Measurements from ENCODE around the gene IMMT. TPM values are rescaled to one million over a fixed set of nuclear protein-coding genes. Genes with fewer than 3 reads are reported as not detected.

IMMT gene
- total RNA-seq, 1 experiment from 2014 or later: 88.7 TPM

GRCh38 chr2:86107031-86107430 is 88.2 kb downstream of the IMMT start:
- intact Hi-C loops (cut with micrococcal nuclease; ENCODE audit: unreplicated experiment): no loop called here
- Mint-ChIP-seq H3K4me1 (ENCODE audit: low read depth, unreplicated experiment) (peaks cover 42% of the 10 kb centered on the region), H3K4me3 (ENCODE audit: low read depth, unreplicated experiment) (peak overlapping the region; percentile 83), H3K27ac (ENCODE audit: unreplicated experiment) (peak overlapping the region; percentile 95), H3K27me3 (ENCODE audit: unreplicated experiment) (no peaks in the 10 kb centered on the region), H3K9me3 (ENCODE audit: low read depth, unreplicated experiment) (no peaks in the 10 kb centered on the region), H3K36me3 (ENCODE audit: insufficient read depth, unreplicated experiment) (peaks cover 81% of the 10 kb centered on the region)
- CTCF ChIA-PET: interaction anchor here (1.6 kb wide), 1 partner anchor 280 kb away, joined by 9 read pairs; no protein-coding TSS in a partner anchor
- no peak for DNase-seq
- TF ChIP-seq CTCF (IDR thresholded peaks at IDR 0.05; ENCODE audit: unreplicated experiment): no peak
- BruUV-seq (replicated peaks): TSS peak; percentile 64

GRCh38 chr2:86105969-86106945 is 89.0 kb downstream of the IMMT start, which contains the start of gene PTCD3:
PTCD3 (plus strand) TSS chr2:86106235; CDS start chr2:86106248, 13 bp downstream.
- CTCF ChIA-PET: interaction anchor here (1.6 kb wide), 1 partner anchor 279 kb away, joined by 9 read pairs; no protein-coding TSS in a partner anchor
- H3K4me1 Mint-ChIP-seq (ENCODE audit: low read depth, unreplicated experiment): peaks cover 42% of the 10 kb centered on the region

GRCh38 chr2:86105252-86105968 is 89.9 kb downstream of the IMMT start, which contains the start of gene POLR1A:
POLR1A (minus strand) TSS chr2:86105886; CDS start chr2:86105776, 110 bp downstream.
- CTCF ChIA-PET: interaction anchor here (1.6 kb wide), 1 partner anchor 278 kb away, joined by 9 read pairs; no protein-coding TSS in a partner anchor
- intact Hi-C loops (cut with micrococcal nuclease; ENCODE audit: unreplicated experiment): no loop called here
- Mint-ChIP-seq H3K4me1 (ENCODE audit: low read depth, unreplicated experiment) (peaks cover 42% of the 10 kb centered on the region), H3K4me3 (ENCODE audit: low read depth, unreplicated experiment) (peak within 1 kb of the TSS; percentile 83), H3K9me3 (ENCODE audit: low read depth, unreplicated experiment) (no peaks in the 10 kb centered on the region), H3K27ac (ENCODE audit: unreplicated experiment) (peak within 1 kb of the TSS; percentile 95), H3K27me3 (ENCODE audit: unreplicated experiment) (no peaks in the 10 kb centered on the region), H3K36me3 (ENCODE audit: insufficient read depth, unreplicated experiment) (peaks cover 81% of the 10 kb centered on the region)
- no TSS peak for BruUV-seq (replicated peaks)
- DNase-seq: peak; percentile 83
- no peak for TF ChIP-seq CTCF (IDR thresholded peaks at IDR 0.05; ENCODE audit: unreplicated experiment)

More at GRCh38 chr2:86105969-86106945, 89.0 kb downstream of the IMMT start, which contains the start of gene PTCD3:
- no peak for TF ChIP-seq CTCF (IDR thresholded peaks at IDR 0.05; ENCODE audit: unreplicated experiment)
- peak; percentile 93 for DNase-seq
- BruUV-seq (replicated peaks): no TSS peak
- no peaks in the 10 kb centered on the region for H3K27me3 Mint-ChIP-seq (ENCODE audit: unreplicated experiment)
- peaks cover 85% of the 10 kb centered on the region for H3K36me3 Mint-ChIP-seq (ENCODE audit: insufficient read depth, unreplicated experiment)
- intact Hi-C loops (cut with micrococcal nuclease; ENCODE audit: unreplicated experiment): no loop called here
- H3K9me3 Mint-ChIP-seq (ENCODE audit: low read depth, unreplicated experiment): no peaks in the 10 kb centered on the region
- H3K4me3 Mint-ChIP-seq (ENCODE audit: low read depth, unreplicated experiment): peak within 1 kb of the TSS; percentile 83
- peak within 1 kb of the TSS; percentile 95 for H3K27ac Mint-ChIP-seq (ENCODE audit: unreplicated experiment)

- intact Hi-C loops (cut with micrococcal nuclease; ENCODE audit: unreplicated experiment): no loop called here
- CTCF ChIA-PET: no interaction called here
Measured at GRCh38 chr2:86102157-86102556, 93.1 kb downstream of the IMMT start.

More at GRCh38 chr2:86102157-86102556, 93.1 kb downstream of the IMMT start:
- no peak overlapping the region for H3K27ac Mint-ChIP-seq (ENCODE audit: unreplicated experiment)
- peaks cover 25% of the 10 kb centered on the region for H3K4me1 Mint-ChIP-seq (ENCODE audit: low read depth, unreplicated experiment)
- peaks cover 57% of the 10 kb centered on the region for H3K36me3 Mint-ChIP-seq (ENCODE audit: insufficient read depth, unreplicated experiment)
- no peak for TF ChIP-seq CTCF (IDR thresholded peaks at IDR 0.05; ENCODE audit: unreplicated experiment)
- no peak overlapping the region for H3K4me3 Mint-ChIP-seq (ENCODE audit: low read depth, unreplicated experiment)
- no peaks in the 10 kb centered on the region for H3K27me3 Mint-ChIP-seq (ENCODE audit: unreplicated experiment)
- BruUV-seq (replicated peaks): no TSS peak
- DNase-seq: no peak
- no peaks in the 10 kb centered on the region for H3K9me3 Mint-ChIP-seq (ENCODE audit: low read depth, unreplicated experiment)

Data from Calu3 (cell line).